Measurements from ENCODE around the gene GSG1L. TPM values are rescaled to one million over a fixed set of nuclear protein-coding genes. Genes with fewer than 3 reads are reported as not detected.

Gene GSG1L
- total and polyA plus RNA-seq, 2 of the 13 experiments (the other 11 are each of a cell fraction or from before 2014, with no cell fraction given): not detected

DNA sequence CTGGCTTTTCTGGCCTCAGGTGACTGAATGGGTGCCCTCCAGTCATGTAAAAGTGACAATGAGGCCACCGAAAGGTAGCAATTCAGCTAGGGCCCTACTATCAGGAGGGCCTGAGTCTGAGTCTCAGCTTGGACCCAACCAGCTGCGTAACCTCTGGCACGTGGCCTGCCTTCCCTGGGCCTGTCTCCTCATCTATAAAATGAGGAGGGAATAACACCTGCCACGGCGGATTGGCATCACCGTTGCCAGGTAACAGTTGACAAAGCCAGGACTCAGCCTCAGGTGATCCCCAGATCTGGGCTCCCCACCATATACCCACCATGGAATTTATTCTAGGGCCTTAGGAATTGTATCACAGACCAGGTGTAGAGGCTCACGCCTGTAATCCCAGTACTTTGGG is 296.4 kb downstream of the GSG1L start:
- Histone ChIP-seq H2AFZ (ENCODE audit: low read length) (no peak overlapping the region), H3K9me3 (ENCODE audit: low read length) (0 out of 2 replicates have a peak, but pooled peaks cover 7% of the 10 kb centered on the region), H3K27ac (ENCODE audit: extremely low read length, insufficient read depth, low read length) (no peak overlapping the region), H3K27me3 (ENCODE audit: control insufficient read depth in 1 of 2, insufficient read depth in 2 of 2, low read length in 2 of 2) (no peaks in the 10 kb centered on the region), H3K79me2 (ENCODE audit: insufficient read depth, low read length) (no peaks in the 10 kb centered on the region), H3K4me2 (ENCODE audit: low read depth, low read length) (no peak overlapping the region), H3K4me1 (ENCODE audit: insufficient read depth, low read length) (no peaks in the 10 kb centered on the region), H3K9ac (ENCODE audit: insufficient read depth, low read depth, low read length) (no peak overlapping the region), H3K36me3 (replicated peaks in 1 of 2; ENCODE audit: control insufficient read depth in 1 of 2, insufficient read depth in 2 of 2, low read length in 2 of 2) (peaks cover 7 to 10% of the 10 kb centered on the region in 2 experiments; a peak in 3 of 5 replicates), H3K4me3 (replicated peaks in 1 of 3; ENCODE audit: insufficient read depth in 1 of 3, low read depth in 2 of 3, low read length in 3 of 3) (no peak overlapping the region), H4K20me1 (ENCODE audit: insufficient read depth, low read length) (no peaks in the 10 kb centered on the region)
- DNase-seq (ENCODE audit: low spot score) (no peak), FAIRE-seq (no peak), ATAC-seq (no peak)
- no TSS peak for BruUV-seq (replicated peaks)
- in situ Hi-C loops (cut with HindIII; ENCODE audit: extremely low pct_ligation_motif_present, low pct_unique_long_range_greater_than_20kb): no loop called here
- 90% methylated on average over 7 of the region's 7 CpGs for WGBS (ENCODE audit: low lambda C conversion rate)
- ChIA-PET CTCF (ENCODE audit: low intra/inter-chr PET ratio, low total read pairs) (no interaction called here), POLR2A (no interaction called here)
- intact Hi-C loops (cut with micrococcal nuclease; ENCODE audit: unreplicated experiment): no loop called here
- TF ChIP-seq HDAC1 (CRISPR knock-in tag; IDR thresholded peaks at IDR 0.05) (no peak), SALL2 (CRISPR knock-in tag; IDR thresholded peaks at IDR 0.05) (no peak), KLF16 (CRISPR knock-in tag; IDR thresholded peaks at IDR 0.05) (no peak), JUNB (CRISPR knock-in tag; IDR thresholded peaks at IDR 0.05; ENCODE audit: borderline replicate concordance) (no peak), PHF21A (CRISPR knock-in tag; IDR thresholded peaks at IDR 0.05) (no peak), NFE2L2 (IDR thresholded peaks at IDR 0.05; ENCODE audit: low read length) (no peak), ZFP82 (CRISPR knock-in tag; IDR thresholded peaks at IDR 0.05; ENCODE audit: borderline replicate concordance) (no peak), TEAD2 (CRISPR knock-in tag; IDR thresholded peaks at IDR 0.05) (no peak), ZC3H13 (CRISPR knock-in tag; IDR thresholded peaks at IDR 0.05) (no peak), NR1H2 (CRISPR knock-in tag; IDR thresholded peaks at IDR 0.05; ENCODE audit: borderline replicate concordance, low read depth) (no peak), ZNF552 (CRISPR knock-in tag; IDR thresholded peaks at IDR 0.05; ENCODE audit: borderline replicate concordance) (no peak), ZSCAN9 (CRISPR knock-in tag; IDR thresholded peaks at IDR 0.05; ENCODE audit: borderline replicate concordance) (no peak)
- TF ChIP-seq, protein P1, sequence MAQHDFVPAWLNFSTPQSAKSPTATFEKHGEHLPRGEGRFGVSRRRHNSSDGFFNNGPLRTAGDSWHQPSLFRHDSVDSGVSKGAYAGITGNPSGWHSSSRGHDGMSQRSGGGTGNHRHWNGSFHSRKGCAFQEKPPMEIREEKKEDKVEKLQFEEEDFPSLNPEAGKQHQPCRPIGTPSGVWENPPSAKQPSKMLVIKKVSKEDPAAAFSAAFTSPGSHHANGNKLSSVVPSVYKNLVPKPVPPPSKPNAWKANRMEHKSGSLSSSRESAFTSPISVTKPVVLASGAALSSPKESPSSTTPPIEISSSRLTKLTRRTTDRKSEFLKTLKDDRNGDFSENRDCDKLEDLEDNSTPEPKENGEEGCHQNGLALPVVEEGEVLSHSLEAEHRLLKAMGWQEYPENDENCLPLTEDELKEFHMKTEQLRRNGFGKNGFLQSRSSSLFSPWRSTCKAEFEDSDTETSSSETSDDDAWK (CRISPR knock-in tag; IDR thresholded peaks at IDR 0.05): no peak
- TF ChIP-seq, protein P2, sequence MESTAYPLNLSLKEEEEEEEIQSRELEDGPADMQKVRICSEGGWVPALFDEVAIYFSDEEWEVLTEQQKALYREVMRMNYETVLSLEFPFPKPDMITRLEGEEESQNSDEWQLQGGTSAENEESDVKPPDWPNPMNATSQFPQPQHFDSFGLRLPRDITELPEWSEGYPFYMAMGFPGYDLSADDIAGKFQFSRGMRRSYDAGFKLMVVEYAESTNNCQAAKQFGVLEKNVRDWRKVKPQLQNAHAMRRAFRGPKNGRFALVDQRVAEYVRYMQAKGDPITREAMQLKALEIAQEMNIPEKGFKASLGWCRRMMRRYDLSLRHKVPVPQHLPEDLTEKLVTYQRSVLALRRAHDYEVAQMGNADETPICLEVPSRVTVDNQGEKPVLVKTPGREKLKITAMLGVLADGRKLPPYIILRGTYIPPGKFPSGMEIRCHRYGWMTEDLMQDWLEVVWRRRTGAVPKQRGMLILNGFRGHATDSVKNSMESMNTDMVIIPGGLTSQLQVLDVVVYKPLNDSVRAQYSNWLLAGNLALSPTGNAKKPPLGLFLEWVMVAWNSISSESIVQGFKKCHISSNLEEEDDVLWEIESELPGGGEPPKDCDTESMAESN (CRISPR knock-in tag; conservative IDR thresholded peaks at IDR 0.05): no peak
- TF ChIP-seq, protein P3, sequence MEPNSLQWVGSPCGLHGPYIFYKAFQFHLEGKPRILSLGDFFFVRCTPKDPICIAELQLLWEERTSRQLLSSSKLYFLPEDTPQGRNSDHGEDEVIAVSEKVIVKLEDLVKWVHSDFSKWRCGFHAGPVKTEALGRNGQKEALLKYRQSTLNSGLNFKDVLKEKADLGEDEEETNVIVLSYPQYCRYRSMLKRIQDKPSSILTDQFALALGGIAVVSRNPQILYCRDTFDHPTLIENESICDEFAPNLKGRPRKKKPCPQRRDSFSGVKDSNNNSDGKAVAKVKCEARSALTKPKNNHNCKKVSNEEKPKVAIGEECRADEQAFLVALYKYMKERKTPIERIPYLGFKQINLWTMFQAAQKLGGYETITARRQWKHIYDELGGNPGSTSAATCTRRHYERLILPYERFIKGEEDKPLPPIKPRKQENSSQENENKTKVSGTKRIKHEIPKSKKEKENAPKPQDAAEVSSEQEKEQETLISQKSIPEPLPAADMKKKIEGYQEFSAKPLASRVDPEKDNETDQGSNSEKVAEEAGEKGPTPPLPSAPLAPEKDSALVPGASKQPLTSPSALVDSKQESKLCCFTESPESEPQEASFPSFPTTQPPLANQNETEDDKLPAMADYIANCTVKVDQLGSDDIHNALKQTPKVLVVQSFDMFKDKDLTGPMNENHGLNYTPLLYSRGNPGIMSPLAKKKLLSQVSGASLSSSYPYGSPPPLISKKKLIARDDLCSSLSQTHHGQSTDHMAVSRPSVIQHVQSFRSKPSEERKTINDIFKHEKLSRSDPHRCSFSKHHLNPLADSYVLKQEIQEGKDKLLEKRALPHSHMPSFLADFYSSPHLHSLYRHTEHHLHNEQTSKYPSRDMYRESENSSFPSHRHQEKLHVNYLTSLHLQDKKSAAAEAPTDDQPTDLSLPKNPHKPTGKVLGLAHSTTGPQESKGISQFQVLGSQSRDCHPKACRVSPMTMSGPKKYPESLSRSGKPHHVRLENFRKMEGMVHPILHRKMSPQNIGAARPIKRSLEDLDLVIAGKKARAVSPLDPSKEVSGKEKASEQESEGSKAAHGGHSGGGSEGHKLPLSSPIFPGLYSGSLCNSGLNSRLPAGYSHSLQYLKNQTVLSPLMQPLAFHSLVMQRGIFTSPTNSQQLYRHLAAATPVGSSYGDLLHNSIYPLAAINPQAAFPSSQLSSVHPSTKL (CRISPR knock-in tag; IDR thresholded peaks at IDR 0.05): no peak
- TF ChIP-seq, protein P4, sequence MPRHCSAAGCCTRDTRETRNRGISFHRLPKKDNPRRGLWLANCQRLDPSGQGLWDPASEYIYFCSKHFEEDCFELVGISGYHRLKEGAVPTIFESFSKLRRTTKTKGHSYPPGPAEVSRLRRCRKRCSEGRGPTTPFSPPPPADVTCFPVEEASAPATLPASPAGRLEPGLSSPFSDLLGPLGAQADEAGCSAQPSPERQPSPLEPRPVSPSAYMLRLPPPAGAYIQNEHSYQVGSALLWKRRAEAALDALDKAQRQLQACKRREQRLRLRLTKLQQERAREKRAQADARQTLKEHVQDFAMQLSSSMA (CRISPR knock-in tag; IDR thresholded peaks at IDR 0.05): no peak
- TF ChIP-seq, protein P5, sequence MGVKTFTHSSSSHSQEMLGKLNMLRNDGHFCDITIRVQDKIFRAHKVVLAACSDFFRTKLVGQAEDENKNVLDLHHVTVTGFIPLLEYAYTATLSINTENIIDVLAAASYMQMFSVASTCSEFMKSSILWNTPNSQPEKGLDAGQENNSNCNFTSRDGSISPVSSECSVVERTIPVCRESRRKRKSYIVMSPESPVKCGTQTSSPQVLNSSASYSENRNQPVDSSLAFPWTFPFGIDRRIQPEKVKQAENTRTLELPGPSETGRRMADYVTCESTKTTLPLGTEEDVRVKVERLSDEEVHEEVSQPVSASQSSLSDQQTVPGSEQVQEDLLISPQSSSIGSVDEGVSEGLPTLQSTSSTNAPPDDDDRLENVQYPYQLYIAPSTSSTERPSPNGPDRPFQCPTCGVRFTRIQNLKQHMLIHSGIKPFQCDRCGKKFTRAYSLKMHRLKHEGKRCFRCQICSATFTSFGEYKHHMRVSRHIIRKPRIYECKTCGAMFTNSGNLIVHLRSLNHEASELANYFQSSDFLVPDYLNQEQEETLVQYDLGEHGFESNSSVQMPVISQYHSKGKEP (CRISPR knock-in tag; IDR thresholded peaks at IDR 0.05): no peak

Data from HepG2 (cell line).